ENCODE data around the gene CPSF2.

The CPSF2 gene

GRCh38 chr14:92121670-92122350 lies at the start of gene CPSF2, which contains the start of gene NDUFB1:
CPSF2 (plus strand) TSS chr14:92121969; CDS start chr14:92130985, 9,016 bp downstream.
NDUFB1 (minus strand) TSS chr14:92121706; CDS start chr14:92117637, 4,069 bp downstream.
- peak; percentile 89 for DNase-seq

- DNase-seq = no peak
Measured at GRCh38 chr14:92074555-92074954, 47.2 kb upstream of the CPSF2 start.

GRCh38 chr14:92088494-92088893 lies 33.3 kb upstream of the CPSF2 start:
- no peak for DNase-seq

GRCh38 chr14:92093320-92093719 lies 28.4 kb upstream of the CPSF2 start:
- DNase-seq = no peak

GRCh38 chr14:92099802-92100201 lies 22.0 kb upstream of the CPSF2 start:
- no peak for DNase-seq

GRCh38 chr14:92103363-92103989 lies 18.3 kb upstream of the CPSF2 start:
- DNase-seq = no peak

- DNase-seq = no peak
Measured at GRCh38 chr14:92105073-92105892, 16.5 kb upstream of the CPSF2 start.

- DNase-seq = peak; percentile 66
Measured at GRCh38 chr14:92105893-92106142, 16.0 kb upstream of the CPSF2 start.

- peak; percentile 98 for DNase-seq
Measured at GRCh38 chr14:92106143-92106926, 15.4 kb upstream of the CPSF2 start, which contains the start of gene ATXN3. ATXN3 (minus strand) TSS chr14:92106582; CDS start chr14:92106552, 30 bp downstream.

- peak; percentile 62 for DNase-seq
Measured at GRCh38 chr14:92108345-92109254, 13.2 kb upstream of the CPSF2 start.

GRCh38 chr14:92109490-92109889 lies 12.3 kb upstream of the CPSF2 start:
- DNase-seq = no peak

- DNase-seq = no peak
Measured at GRCh38 chr14:92121207-92121669, 531 bp upstream of the CPSF2 start.

- DNase-seq = peak; percentile 74
Measured at GRCh38 chr14:92122351-92122677, 545 bp downstream of the CPSF2 start.

- no peak for DNase-seq
Measured at GRCh38 chr14:92122761-92123160, 992 bp downstream of the CPSF2 start.

GRCh38 chr14:92134456-92134855 lies 12.7 kb downstream of the CPSF2 start:
- DNase-seq = no peak

GRCh38 chr14:92135269-92135668 lies 13.5 kb downstream of the CPSF2 start:
- DNase-seq = no peak

GRCh38 chr14:92143309-92143708 lies 21.5 kb downstream of the CPSF2 start:
- DNase-seq = no peak

GRCh38 chr14:92143962-92144361 lies 22.2 kb downstream of the CPSF2 start:
- DNase-seq = no peak

- DNase-seq = no peak
Measured at GRCh38 chr14:92144708-92145107, 22.9 kb downstream of the CPSF2 start.

GRCh38 chr14:92153581-92153980 lies 31.8 kb downstream of the CPSF2 start:
- no peak for DNase-seq

GRCh38 chr14:92154283-92154942 lies 32.6 kb downstream of the CPSF2 start:
- DNase-seq = no peak
